Hepatocyte (in vitro differentiated cells): ENCODE data around the gene KDM4B.

Experiments
- EZH2 ChIP-seq: fragments of 200-600 bp; sonication (generic); IDR thresholded peaks from 2 replicates; pipeline ENCODE4 v1.6.1; 2016; ENCODE audit warnings: antibody characterized with exemption, mild to moderate bottlenecking, borderline replicate concordance
- EZH2phosphoT487 ChIP-seq: fragments of 200-600 bp; sonication (generic); IDR thresholded peaks from one replicate; pipeline ENCODE4 v1.6.1; 2018; ENCODE audit warnings: antibody characterized with exemption, mild to moderate bottlenecking, low read depth, moderate library complexity; ENCODE audit not compliant: unreplicated experiment, severe bottlenecking
- TF ChIP-seq, protein P1 (sequence below): fragments of 200-600 bp; sonication (generic); IDR thresholded peaks from 2 replicates; pipeline ENCODE4 v1.5.1; 2016; ENCODE audit warnings: antibody characterized with exemption, mild to moderate bottlenecking; ENCODE audit not compliant: poor library complexity

DNA sequence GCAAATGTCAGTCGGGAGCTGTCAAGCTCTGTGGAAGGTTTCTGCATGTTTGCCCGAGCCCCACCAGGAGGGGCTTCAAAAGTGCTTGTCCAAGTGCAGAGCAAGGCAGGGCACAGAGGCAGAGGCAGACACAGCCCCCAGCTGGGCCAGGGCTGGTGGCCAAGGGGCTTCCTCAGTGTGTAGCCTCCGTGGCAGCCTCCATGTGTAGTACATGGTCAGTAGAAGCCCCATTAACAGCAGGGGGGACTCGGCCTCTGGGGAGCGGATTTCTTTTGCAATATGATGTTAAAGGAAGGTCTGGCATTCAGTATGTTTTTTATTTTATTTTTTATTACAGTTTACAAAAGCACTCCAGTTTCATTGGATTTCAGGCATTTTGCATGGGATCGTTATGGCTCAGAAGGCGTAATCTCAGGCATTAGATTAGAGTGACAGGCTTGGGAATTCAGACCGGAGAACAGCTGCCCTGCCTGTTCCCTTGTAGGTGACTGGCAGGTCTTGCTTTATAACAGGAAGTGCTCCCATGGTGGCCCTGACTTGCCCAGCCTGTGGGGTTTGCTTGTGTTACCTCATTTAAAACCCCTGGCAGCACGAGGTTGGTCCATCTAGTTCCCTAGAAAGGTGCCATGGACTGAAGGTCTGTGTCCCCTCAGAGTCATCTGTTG, 129.2 kb downstream of the KDM4B start:
- TF ChIP-seq, protein P1, sequence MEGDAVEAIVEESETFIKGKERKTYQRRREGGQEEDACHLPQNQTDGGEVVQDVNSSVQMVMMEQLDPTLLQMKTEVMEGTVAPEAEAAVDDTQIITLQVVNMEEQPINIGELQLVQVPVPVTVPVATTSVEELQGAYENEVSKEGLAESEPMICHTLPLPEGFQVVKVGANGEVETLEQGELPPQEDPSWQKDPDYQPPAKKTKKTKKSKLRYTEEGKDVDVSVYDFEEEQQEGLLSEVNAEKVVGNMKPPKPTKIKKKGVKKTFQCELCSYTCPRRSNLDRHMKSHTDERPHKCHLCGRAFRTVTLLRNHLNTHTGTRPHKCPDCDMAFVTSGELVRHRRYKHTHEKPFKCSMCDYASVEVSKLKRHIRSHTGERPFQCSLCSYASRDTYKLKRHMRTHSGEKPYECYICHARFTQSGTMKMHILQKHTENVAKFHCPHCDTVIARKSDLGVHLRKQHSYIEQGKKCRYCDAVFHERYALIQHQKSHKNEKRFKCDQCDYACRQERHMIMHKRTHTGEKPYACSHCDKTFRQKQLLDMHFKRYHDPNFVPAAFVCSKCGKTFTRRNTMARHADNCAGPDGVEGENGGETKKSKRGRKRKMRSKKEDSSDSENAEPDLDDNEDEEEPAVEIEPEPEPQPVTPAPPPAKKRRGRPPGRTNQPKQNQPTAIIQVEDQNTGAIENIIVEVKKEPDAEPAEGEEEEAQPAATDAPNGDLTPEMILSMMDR: no peak
- TF ChIP-seq EZH2 (no peak), EZH2phosphoT487 (no peak)
